Aorta (tissue), 5 donors: ENCODE measurements around the gene SPOCK2. TPM values are rescaled to one million over a fixed set of nuclear protein-coding genes. Genes with fewer than 3 reads are reported as not detected.

ENCODE experiments used
- ATAC-seq: fragments of 200-7000 bp; cut with Tn5 transposase; one replicate; pipeline ENCODE4 v1.9.1; 2022; ENCODE audit warnings: moderate library complexity; ENCODE audit not compliant: low FRiP score
- DNase-seq, 2 donors: peaks; one replicate each; pipeline ENCODE4 v3.0.0-alpha.2; 2020
- H3K27ac ChIP-seq, 2 donors: one replicate each; pipeline ENCODE4 v1.5.1; 2013; ENCODE audit warnings: low read length in 2 of 2, mild to moderate bottlenecking in 2 of 2, moderate library complexity in 2 of 2, control low read depth in 1 of 2, inconsistent platforms in 1 of 2, low read depth in 1 of 2
- H3K27me3 ChIP-seq, 2 donors: one replicate each; pipeline ENCODE4 v1.6.1; 2013; ENCODE audit warnings: control low read depth in 1 of 2, low read length in 1 of 2, mild to moderate bottlenecking in 1 of 2, moderate library complexity in 1 of 2; ENCODE audit not compliant: insufficient read depth in 2 of 2, control insufficient read depth in 1 of 2
- H3K36me3 ChIP-seq, 2 donors: one replicate each; pipeline ENCODE4 v1.6.1; 2013; ENCODE audit warnings: control low read depth in 1 of 2, low read length in 1 of 2, mild to moderate bottlenecking in 1 of 2; ENCODE audit not compliant: insufficient read depth in 2 of 2, control insufficient read depth in 1 of 2
- H3K4me1 ChIP-seq, 2 donors: one replicate each; pipeline ENCODE4 v1.6.1; 2013; ENCODE audit warnings: low read length in 2 of 2, control low read depth in 1 of 2, mild to moderate bottlenecking in 1 of 2, moderate library complexity in 1 of 2; ENCODE audit not compliant: insufficient read depth in 2 of 2, control insufficient read depth in 1 of 2
- H3K4me3 ChIP-seq, 2 donors: one replicate each; pipeline ENCODE4 v1.5.1; 2013; ENCODE audit warnings: low read length in 2 of 2, control low read depth in 1 of 2, mild to moderate bottlenecking in 1 of 2
- H3K9me3 ChIP-seq: one replicate; pipeline ENCODE4 v1.6.1; 2013; ENCODE audit warnings: mild to moderate bottlenecking, low read length; ENCODE audit not compliant: control insufficient read depth
- WGBS, 2 donors: extraction: QIAGEN DNeasy Blood & Tissue Kit; methylation state at CpG; one replicate each; pipeline ENCODE4 v1.1.7; 2013; 5-methylcytosine and 5-hydroxymethylcytosine counted together
- intact Hi-C, 2 donors: fragments of 100-400 bp; cut with DNase I; formaldehyde crosslinking; loops; one replicate each; pipeline versions ENCODE4 v1.14.2 to v1.15.0; 2022
- polyA plus RNA-seq, 2 donors: library from polyadenylated mRNA; stranded (reverse); fragments of 200-250 nt; gene quantifications; one replicate each; pipeline ENCODE4 v1.2.3, GENCODE V29; 2013
- total RNA-seq, 2 donors: library from RNA; stranded (reverse); fragmentation: NEBNext Ultra II Directional; extraction: Animal tissue kit (Norgen Biotek cat#: 25700); gene quantifications; one replicate each; pipeline ENCODE4 v1.2.1, GENCODE V29; 2021
- donor health status: healthy with polysubstance abuse.
- donor health status: Bipolar disorder and iron deficiency.
- donor health status: DM: no; HTN: no; CAD: no.
- donor health status: DM: no; HTN: no; CAD: no.
- donor health status: DM: yes; HTN: yes; CAD: no.

SPOCK2 gene
- total and polyA plus RNA-seq, 4 donors: 1.8 to 7.3 (median 3.2) TPM

- Histone ChIP-seq H3K36me3 (no peaks in the 10 kb centered on the region), H3K9me3 (peaks cover 1% of the 10 kb centered on the region), H3K27ac (no peak overlapping the region), H3K4me1 (no peaks in the 10 kb centered on the region), H3K27me3 (no peaks in the 10 kb centered on the region), H3K4me3 (no peak overlapping the region)
- ATAC-seq (no peak), DNase-seq (no peak)
- WGBS, 2 donors: 86 to 94% methylated on average over 2 of the region's 2 CpGs
- intact Hi-C loops: loop anchor here in 1 of 2 donors (2.0 to 5.0 kb wide), 2 partner anchors 83 to 292 kb away; no protein-coding TSS in a partner anchor
Observed at GRCh38 chr10:72045586-72045985, 42.8 kb downstream of the SPOCK2 start.

DNA sequence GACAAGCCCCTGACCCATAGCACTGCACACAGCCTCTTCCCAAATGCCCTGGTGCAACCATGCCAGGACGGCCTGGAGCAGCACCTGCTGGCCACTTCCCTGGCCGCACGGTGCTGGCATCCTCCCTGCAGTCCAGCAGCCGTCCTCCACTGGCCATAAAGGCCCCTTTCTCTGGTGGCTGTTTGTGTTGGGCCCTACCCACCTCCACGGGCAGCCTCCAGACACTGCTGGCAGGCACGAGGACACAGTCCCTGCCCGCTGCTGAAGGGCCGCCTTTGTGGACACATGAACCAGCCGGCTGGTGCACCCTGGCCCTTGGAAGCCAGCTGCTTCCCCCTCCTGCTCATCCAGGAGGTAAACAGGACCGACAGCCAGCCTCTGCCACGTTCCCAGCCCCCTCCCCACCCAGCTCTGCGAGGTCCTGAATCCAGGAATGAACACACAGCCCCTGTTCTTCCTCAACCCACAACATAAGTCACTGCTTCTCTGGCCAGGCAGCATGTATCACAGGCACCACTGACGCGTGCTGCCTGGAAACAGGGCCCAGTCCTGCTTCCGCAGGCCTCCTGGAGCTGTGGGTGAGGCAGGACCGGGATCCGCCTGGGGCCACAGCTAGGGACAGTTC lies 43.8 kb downstream of the SPOCK2 start:
- H3K9me3 ChIP-seq: peaks cover 1% of the 10 kb centered on the region
- ATAC-seq (peak; percentile 81), DNase-seq (peak; percentile 61 to 81)
- H3K36me3 ChIP-seq: no peaks in the 10 kb centered on the region
- peak overlapping the region in 1 of 2 donors; percentile 81 for H3K27ac ChIP-seq
- intact Hi-C loops: loop anchor here in 1 of 2 donors (2.0 to 5.0 kb wide), 2 partner anchors 82 to 293 kb away; no protein-coding TSS in a partner anchor
- WGBS, 2 donors: 5 to 8% methylated on average over 15 to 17 of the region's 17 CpGs
- no peak overlapping the region for H3K4me3 ChIP-seq
- no peaks in the 10 kb centered on the region for H3K27me3 ChIP-seq
- H3K4me1 ChIP-seq: no peaks in the 10 kb centered on the region

- Histone ChIP-seq H3K27ac (no peak overlapping the region), H3K27me3 (no peaks in the 10 kb centered on the region), H3K36me3 (no peaks in the 10 kb centered on the region), H3K4me3 (no peak overlapping the region), H3K4me1 (no peaks in the 10 kb centered on the region), H3K9me3 (no peaks in the 10 kb centered on the region)
- 91 to 97% methylated on average over 10 of the region's 10 CpGs for WGBS, 2 donors
- no peak for DNase-seq
- ATAC-seq: no peak
- intact Hi-C loops: no loop called here
Observed at GRCh38 chr10:72043016-72043834, 45.1 kb downstream of the SPOCK2 start.

- Histone ChIP-seq H3K9me3 (no peaks in the 10 kb centered on the region), H3K27ac (no peak overlapping the region), H3K4me1 (no peaks in the 10 kb centered on the region), H3K4me3 (no peak overlapping the region), H3K36me3 (no peaks in the 10 kb centered on the region), H3K27me3 (no peaks in the 10 kb centered on the region)
- WGBS, 2 donors: 90% methylated on average over 6 of the region's 6 CpGs
- intact Hi-C loops: no loop called here
- ATAC-seq (no peak), DNase-seq (no peak)
Observed at GRCh38 chr10:72041491-72041890, 46.9 kb downstream of the SPOCK2 start.

- H3K4me1 ChIP-seq: no peaks in the 10 kb centered on the region
- no peak for DNase-seq
- intact Hi-C loops: no loop called here
- H3K27ac ChIP-seq: no peak overlapping the region
- no peak for ATAC-seq
- no peaks in the 10 kb centered on the region for H3K9me3 ChIP-seq
- H3K36me3 ChIP-seq: no peaks in the 10 kb centered on the region
- 84 to 85% methylated on average over 9 of the region's 9 CpGs for WGBS, 2 donors
- no peak overlapping the region for H3K4me3 ChIP-seq
- H3K27me3 ChIP-seq: no peaks in the 10 kb centered on the region
Observed at GRCh38 chr10:72039377-72039776, 49.0 kb downstream of the SPOCK2 start.

DNA sequence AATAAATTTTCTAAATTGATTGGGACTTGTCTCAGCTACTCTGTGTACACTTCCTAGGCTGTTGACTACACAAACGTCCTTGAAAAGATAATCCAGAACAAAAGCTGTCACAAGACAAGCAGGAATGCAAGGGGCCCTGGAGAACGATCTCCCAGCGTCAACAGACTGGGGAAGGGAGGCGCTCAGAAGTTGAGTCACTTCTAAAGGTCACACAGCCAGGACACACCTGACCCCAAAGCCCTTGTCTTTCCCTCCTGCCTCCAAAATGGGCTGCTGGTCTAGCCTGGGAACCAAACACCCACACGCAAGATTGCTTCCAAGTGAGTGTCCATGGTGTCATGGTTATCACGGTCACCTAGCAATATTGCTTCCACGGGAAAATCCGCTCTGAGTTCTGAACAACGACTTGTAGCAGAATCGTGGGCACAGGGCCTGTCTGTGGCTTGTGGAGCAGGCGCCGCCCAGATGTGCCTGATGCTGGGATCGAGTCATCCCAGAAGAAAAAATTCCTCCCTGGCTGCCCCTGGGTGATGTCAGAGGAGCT lies 49.8 kb downstream of the SPOCK2 start:
- no peak overlapping the region for H3K27ac ChIP-seq
- no peak for ATAC-seq
- no peaks in the 10 kb centered on the region for H3K4me1 ChIP-seq
- no peaks in the 10 kb centered on the region for H3K27me3 ChIP-seq
- WGBS, 2 donors: 78 to 86% methylated on average over 13 of the region's 13 CpGs
- intact Hi-C loops: no loop called here
- no peak for DNase-seq
- no peaks in the 10 kb centered on the region for H3K36me3 ChIP-seq
- H3K9me3 ChIP-seq: no peaks in the 10 kb centered on the region
- no peak overlapping the region for H3K4me3 ChIP-seq

DNA sequence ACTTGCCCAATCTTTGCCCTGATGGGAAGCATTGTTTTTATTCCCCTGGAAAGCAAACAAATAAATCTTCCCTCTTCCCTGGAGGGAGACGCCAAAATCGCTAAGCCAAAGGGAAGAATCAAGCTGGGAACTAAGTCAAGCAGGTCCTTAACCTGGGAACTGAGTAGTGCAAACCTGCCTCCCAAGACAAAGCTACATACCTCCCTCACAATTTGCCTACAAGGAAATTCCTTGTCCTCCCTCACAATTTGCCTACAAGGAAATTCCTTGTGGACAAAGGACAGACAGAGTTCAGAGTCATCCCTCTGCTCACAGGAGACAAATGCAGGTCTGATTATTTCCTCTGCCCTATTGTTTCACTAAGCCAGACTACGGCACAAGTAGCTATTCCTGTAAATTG lies 50.5 kb downstream of the SPOCK2 start:
- ATAC-seq: no peak
- no peaks in the 10 kb centered on the region for H3K9me3 ChIP-seq
- intact Hi-C loops: no loop called here
- no peak overlapping the region for H3K4me3 ChIP-seq
- DNase-seq: no peak
- H3K27me3 ChIP-seq: no peaks in the 10 kb centered on the region
- 95% methylated on average over 3 of the region's 3 CpGs for WGBS, 2 donors
- no peaks in the 10 kb centered on the region for H3K36me3 ChIP-seq
- no peak overlapping the region for H3K27ac ChIP-seq
- H3K4me1 ChIP-seq: no peaks in the 10 kb centered on the region

- Histone ChIP-seq H3K27ac (no peak overlapping the region), H3K27me3 (no peaks in the 10 kb centered on the region), H3K4me3 (no peak overlapping the region), H3K4me1 (no peaks in the 10 kb centered on the region), H3K9me3 (no peaks in the 10 kb centered on the region), H3K36me3 (no peaks in the 10 kb centered on the region)
- intact Hi-C loops: no loop called here
- WGBS, 2 donors: 94 to 98% methylated on average over 8 of the region's 8 CpGs
- no peak for DNase-seq
- no peak for ATAC-seq
Observed at GRCh38 chr10:72037266-72037665, 51.1 kb downstream of the SPOCK2 start.
